Stomach (tissue), 9 donors: Measurements from ENCODE around the gene ERG. TPM values are rescaled to one million over a fixed set of nuclear protein-coding genes. Genes with fewer than 3 reads are reported as not detected.

Source experiments
- DNase-seq, 2 donors: peaks; one replicate each; pipeline versions ENCODE4 v3.0.0 to v3.0.0-alpha.2; 2013 to 2019
- H3K27ac ChIP-seq, 5 donors: fragments of 200-600 bp in 4 of 5; sonication (generic) in 4 of 5; one replicate each; pipeline ENCODE4 v1.5.1; 2013 to 2019; ENCODE audit warnings: mild to moderate bottlenecking in 1 of 5, moderate library complexity in 1 of 5
- H3K27me3 ChIP-seq, 3 donors: fragments of 200-600 bp; sonication (generic); one replicate each; pipeline ENCODE4 v1.5.1; 2017 to 2019; ENCODE audit warnings: mixed run types in 1 of 3
- H3K36me3 ChIP-seq, 4 donors: fragments of 200-600 bp; sonication (generic); 1 replicate in 3 of 4; 2 replicates in 1 of 4; pipeline ENCODE4 v1.5.1; 2016 to 2019
- H3K4me1 ChIP-seq, 4 donors: fragments of 200-600 bp; sonication (generic); one replicate each; pipeline ENCODE4 v1.5.1; 2016 to 2019
- H3K4me3 ChIP-seq, 4 donors: fragments of 200-600 bp; sonication (generic) in 3 of 4; one replicate each; pipeline ENCODE4 v1.5.1; 2016 to 2019; ENCODE audit warnings: mild to moderate bottlenecking in 1 of 4
- H3K9me3 ChIP-seq, 4 donors: fragments of 200-600 bp; sonication (generic); one replicate each; pipeline ENCODE4 v1.5.1; 2016 to 2019
- CTCF ChIP-seq, 7 experiments: fragments of 450-650 bp in 4 of 7; fragments of 200-600 bp in 3 of 7; sonication (generic) in 3 of 7; IDR thresholded peaks; one replicate each; pipeline ENCODE4 v1.5.1; 2016 to 2019; ENCODE audit warnings: antibody characterized with exemption in 7 of 7, control low read depth in 2 of 7, mild to moderate bottlenecking in 1 of 7
- EP300 ChIP-seq: sonication (generic); formaldehyde crosslinking; IDR thresholded peaks from one replicate; pipeline ENCODE4 v1.6.1; 2017; ENCODE audit warnings: antibody characterized with exemption
- POLR2A ChIP-seq, 4 donors: fragments of 450-650 bp; IDR thresholded peaks; one replicate each; pipeline ENCODE4 v1.6.1; 2016; ENCODE audit warnings: antibody characterized with exemption in 4 of 4, control low read depth in 2 of 4, mild to moderate bottlenecking in 1 of 4, moderate library complexity in 1 of 4
- POLR2AphosphoS5 ChIP-seq, 3 donors: sonication (generic); formaldehyde crosslinking; IDR thresholded peaks; one replicate each; pipeline ENCODE4 v1.6.1; 2016; ENCODE audit warnings: antibody characterized with exemption in 3 of 3
- WGBS, 5 donors: extraction: QIAGEN DNeasy Blood & Tissue Kit in 3 of 5; methylation state at CpG; one replicate each; pipeline versions ENCODE4 v1.1.5 to v1.1.7; 2013 to 2018; 5-methylcytosine and 5-hydroxymethylcytosine counted together
- intact Hi-C: fragments of 100-400 bp; cut with DNase I; formaldehyde crosslinking; loops from one replicate; pipeline ENCODE4 v1.15.1; 2023; ENCODE audit warnings: low total_unique reads
- polyA plus RNA-seq, 3 donors: library from polyadenylated mRNA; stranded (reverse); fragments of 200-250 nt; gene quantifications; one replicate each; pipeline ENCODE4 v1.2.3, GENCODE V29; 2013
- total RNA-seq, 5 donors: library from RNA; depleted of rRNA; stranded (reverse); fragments of >200 nt; gene quantifications; one replicate each; pipeline versions ENCODE4 v1.1.0 to v1.2.3, GENCODE V29; 2014 to 2016
- donor health status: healthy with polysubstance abuse.
- donor health status: Bipolar disorder and iron deficiency.
- donor health status: healthy.

Gene ERG
- total and polyA plus RNA-seq, 8 donors: 0.58 to 14.5 (median 5.4) TPM; not detected in 1

GRCh38 chr21:38439426-38439825 lies 58.9 kb downstream of the ERG start:
- no peak for DNase-seq
- intact Hi-C loops: no loop called here
- Histone ChIP-seq H3K4me3 (no peak overlapping the region), H3K27me3 (peaks cover 0 to 6% (median 0%) of the 10 kb centered on the region in 3 donors), H3K9me3 (no peaks in the 10 kb centered on the region), H3K36me3 (no peaks in the 10 kb centered on the region), H3K4me1 (peaks cover 0 to 15% (median 9%) of the 10 kb centered on the region in 4 donors), H3K27ac (no peak overlapping the region)
- WGBS, 5 donors: 44 to 61% (median 53%) methylated on average over 6 of the region's 6 CpGs
- TF ChIP-seq EP300: no peak

GRCh38 chr21:38438462-38438893 lies 59.8 kb downstream of the ERG start:
- H3K9me3 ChIP-seq: no peaks in the 10 kb centered on the region
- no peak overlapping the region for H3K27ac ChIP-seq
- H3K36me3 ChIP-seq: no peaks in the 10 kb centered on the region
- peaks cover 0 to 15% (median 11%) of the 10 kb centered on the region in 4 donors for H3K4me1 ChIP-seq
- WGBS, 5 donors: 62 to 82% (median 75%) methylated on average over 11 of the region's 11 CpGs
- peak in 1 of 2 donors; percentile 22 for DNase-seq
- H3K4me3 ChIP-seq: no peak overlapping the region
- no peak for TF ChIP-seq POLR2A (IDR thresholded peaks at IDR 0.05)
- TF ChIP-seq EP300: no peak
- no peak for TF ChIP-seq POLR2AphosphoS5 (IDR thresholded peaks at IDR 0.05)
- TF ChIP-seq CTCF (IDR thresholded peaks at IDR 0.05): no peak
- H3K27me3 ChIP-seq: peaks cover 0 to 6% (median 0%) of the 10 kb centered on the region in 3 donors
- intact Hi-C loops: no loop called here

- H3K9me3 ChIP-seq: no peaks in the 10 kb centered on the region
- TF ChIP-seq EP300: no peak
- no peak for TF ChIP-seq POLR2A (IDR thresholded peaks at IDR 0.05)
- H3K36me3 ChIP-seq: no peaks in the 10 kb centered on the region
- peaks cover 0 to 6% (median 0%) of the 10 kb centered on the region in 3 donors for H3K27me3 ChIP-seq
- 78 to 84% (median 80%) methylated on average over 4 of the region's 4 CpGs for WGBS, 5 donors
- intact Hi-C loops: no loop called here
- peaks cover 0 to 15% (median 11%) of the 10 kb centered on the region in 4 donors for H3K4me1 ChIP-seq
- DNase-seq: no peak
- no peak overlapping the region for H3K4me3 ChIP-seq
- no peak overlapping the region for H3K27ac ChIP-seq
Measured at GRCh38 chr21:38436341-38436740, 61.9 kb downstream of the ERG start.

GRCh38 chr21:38434913-38435533 lies 63.3 kb downstream of the ERG start:
- no peak for TF ChIP-seq EP300
- Histone ChIP-seq H3K27ac (peak overlapping the region in 2 of 5 donors; percentile 2 to 15), H3K4me3 (peak overlapping the region; percentile 0 to 17 (median 2))

GRCh38 chr21:38433471-38433870 lies 64.8 kb downstream of the ERG start:
- 80 to 87% (median 83%) methylated on average over 8 of the region's 8 CpGs for WGBS, 5 donors
- Histone ChIP-seq H3K4me1 (peaks cover 0 to 11% (median 9%) of the 10 kb centered on the region in 4 donors), H3K9me3 (no peaks in the 10 kb centered on the region), H3K36me3 (no peaks in the 10 kb centered on the region), H3K27ac (no peak overlapping the region), H3K4me3 (no peak overlapping the region), H3K27me3 (no peaks in the 10 kb centered on the region)
- no peak for TF ChIP-seq POLR2A (IDR thresholded peaks at IDR 0.05)
- TF ChIP-seq CTCF (IDR thresholded peaks at IDR 0.05): no peak
- peak in 1 of 2 donors; percentile 45 for DNase-seq
- intact Hi-C loops: no loop called here

More at GRCh38 chr21:38434913-38435533, 63.3 kb downstream of the ERG start:
- intact Hi-C loops: no loop called here
- 37 to 53% (median 44%) methylated on average over 8 of the region's 8 CpGs for WGBS, 5 donors
- DNase-seq: peak in 1 of 2 donors; percentile 57
- peaks cover 0 to 15% (median 11%) of the 10 kb centered on the region in 4 donors for H3K4me1 ChIP-seq
- no peaks in the 10 kb centered on the region for H3K36me3 ChIP-seq
- no peaks in the 10 kb centered on the region for H3K9me3 ChIP-seq
- H3K27me3 ChIP-seq: peaks cover 0 to 1% (median 0%) of the 10 kb centered on the region in 3 donors

- intact Hi-C loops: no loop called here
- Histone ChIP-seq H3K36me3 (no peaks in the 10 kb centered on the region), H3K4me3 (no peak overlapping the region), H3K27ac (no peak overlapping the region), H3K27me3 (no peaks in the 10 kb centered on the region), H3K4me1 (peaks cover 0 to 11% (median 8%) of the 10 kb centered on the region in 4 donors), H3K9me3 (no peaks in the 10 kb centered on the region)
- no peak for TF ChIP-seq POLR2AphosphoS5 (IDR thresholded peaks at IDR 0.05)
- no peak for TF ChIP-seq CTCF (IDR thresholded peaks at IDR 0.05)
- no peak for TF ChIP-seq EP300
- no peak for TF ChIP-seq POLR2A (IDR thresholded peaks at IDR 0.05)
- DNase-seq: no peak
Measured at GRCh38 chr21:38430401-38430984, 67.8 kb downstream of the ERG start.
